ENCODE measurements around the gene C1QC.

The C1QC gene

GRCh38 chr1:22643381-22643780 is at the start of gene C1QC:
Gene C1QC (plus strand): TSS chr1:22643633. CDS start chr1:22644024, 391 bp downstream.
- no peak within 1 kb of the TSS for H3K4me3 ChIP-seq (ENCODE audit: low read depth, low read length)
- no peak for DNase-seq (ENCODE audit: low read depth)

- no peak for DNase-seq (ENCODE audit: low read depth)
- no peak overlapping the region for H3K4me3 ChIP-seq (ENCODE audit: low read depth, low read length)
Observed at GRCh38 chr1:22594396-22594795, 49.0 kb upstream of the C1QC start.

- no peak for DNase-seq (ENCODE audit: low read depth)
- no peak overlapping the region for H3K4me3 ChIP-seq (ENCODE audit: low read depth, low read length)
Observed at GRCh38 chr1:22595108-22595507, 48.3 kb upstream of the C1QC start.

GRCh38 chr1:22597301-22597965 is 46.0 kb upstream of the C1QC start:
- DNase-seq (ENCODE audit: low read depth) = no peak
- H3K4me3 ChIP-seq (ENCODE audit: low read depth, low read length) = no peak overlapping the region

GRCh38 chr1:22597996-22598395 is 45.4 kb upstream of the C1QC start:
- no peak for DNase-seq (ENCODE audit: low read depth)
- H3K4me3 ChIP-seq (ENCODE audit: low read depth, low read length) = no peak overlapping the region

- H3K4me3 ChIP-seq (ENCODE audit: low read depth, low read length) = no peak overlapping the region
- DNase-seq (ENCODE audit: low read depth) = no peak
Observed at GRCh38 chr1:22598736-22599135, 44.7 kb upstream of the C1QC start.

- H3K4me3 ChIP-seq (ENCODE audit: low read depth, low read length) = no peak overlapping the region
- no peak for DNase-seq (ENCODE audit: low read depth)
Observed at GRCh38 chr1:22600071-22600816, 43.2 kb upstream of the C1QC start.

- no peak overlapping the region for H3K4me3 ChIP-seq (ENCODE audit: low read depth, low read length)
- no peak for DNase-seq (ENCODE audit: low read depth)
Observed at GRCh38 chr1:22600817-22601605, 42.4 kb upstream of the C1QC start.

- DNase-seq (ENCODE audit: low read depth) = no peak
- no peak overlapping the region for H3K4me3 ChIP-seq (ENCODE audit: low read depth, low read length)
Observed at GRCh38 chr1:22601610-22602009, 41.8 kb upstream of the C1QC start.

- no peak overlapping the region for H3K4me3 ChIP-seq (ENCODE audit: low read depth, low read length)
- no peak for DNase-seq (ENCODE audit: low read depth)
Observed at GRCh38 chr1:22602060-22602740, 41.2 kb upstream of the C1QC start.

GRCh38 chr1:22606161-22606560 is 37.3 kb upstream of the C1QC start:
- DNase-seq (ENCODE audit: low read depth) = no peak
- H3K4me3 ChIP-seq (ENCODE audit: low read depth, low read length) = no peak overlapping the region

- no peak for DNase-seq (ENCODE audit: low read depth)
- no peak overlapping the region for H3K4me3 ChIP-seq (ENCODE audit: low read depth, low read length)
Observed at GRCh38 chr1:22607154-22607553, 36.3 kb upstream of the C1QC start.

GRCh38 chr1:22608361-22608760 is 35.1 kb upstream of the C1QC start:
- no peak for DNase-seq (ENCODE audit: low read depth)
- H3K4me3 ChIP-seq (ENCODE audit: low read depth, low read length) = no peak overlapping the region

GRCh38 chr1:22609291-22609690 is 34.1 kb upstream of the C1QC start:
- no peak overlapping the region for H3K4me3 ChIP-seq (ENCODE audit: low read depth, low read length)
- no peak for DNase-seq (ENCODE audit: low read depth)

- no peak overlapping the region for H3K4me3 ChIP-seq (ENCODE audit: low read depth, low read length)
- DNase-seq (ENCODE audit: low read depth) = peak; percentile 12
Observed at GRCh38 chr1:22611530-22611947, 31.9 kb upstream of the C1QC start.

- DNase-seq (ENCODE audit: low read depth) = no peak
- H3K4me3 ChIP-seq (ENCODE audit: low read depth, low read length) = no peak overlapping the region
Observed at GRCh38 chr1:22612671-22613571, 30.5 kb upstream of the C1QC start.

GRCh38 chr1:22613572-22613918 is 29.9 kb upstream of the C1QC start:
- no peak overlapping the region for H3K4me3 ChIP-seq (ENCODE audit: low read depth, low read length)
- DNase-seq (ENCODE audit: low read depth) = no peak

GRCh38 chr1:22613951-22614350 is 29.5 kb upstream of the C1QC start:
- DNase-seq (ENCODE audit: low read depth) = no peak
- no peak overlapping the region for H3K4me3 ChIP-seq (ENCODE audit: low read depth, low read length)

- no peak for DNase-seq (ENCODE audit: low read depth)
- H3K4me3 ChIP-seq (ENCODE audit: low read depth, low read length) = no peak overlapping the region
Observed at GRCh38 chr1:22615886-22616285, 27.5 kb upstream of the C1QC start.

Measured in skeletal muscle cell (primary cell).